EL (cell line): ENCODE measurements around the gene CARMIL1.
"Not testable (repeated sequence)": the region's sequence is repeated elsewhere in the genome, so short reads cannot be mapped to it uniquely, and the experiment has no call there.

Source experiments
- DNase-seq: peaks from one replicate; pipeline ENCODE4 v3.0.0-alpha.2; 2016

The CARMIL1 gene

DNA sequence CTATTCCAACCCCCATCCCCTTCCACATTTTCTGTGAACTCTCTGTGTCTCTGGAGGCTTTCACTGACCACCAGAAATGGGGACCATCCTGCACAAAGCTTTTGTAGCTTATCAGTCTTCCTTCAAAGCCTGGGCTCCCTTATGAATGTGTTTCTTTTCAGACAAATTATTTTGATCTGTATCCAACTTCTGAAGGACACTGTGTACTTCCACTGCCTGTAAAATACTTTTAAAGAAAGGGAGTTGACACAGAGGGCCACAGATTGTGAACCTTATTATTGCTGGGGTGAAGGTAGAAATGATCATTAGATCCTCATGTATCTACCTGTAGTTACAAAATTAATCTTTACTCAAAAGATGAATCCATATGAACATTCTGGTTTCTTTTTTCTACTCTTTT lies 135.6 kb downstream of the CARMIL1 start:
- no peak for DNase-seq

DNA sequence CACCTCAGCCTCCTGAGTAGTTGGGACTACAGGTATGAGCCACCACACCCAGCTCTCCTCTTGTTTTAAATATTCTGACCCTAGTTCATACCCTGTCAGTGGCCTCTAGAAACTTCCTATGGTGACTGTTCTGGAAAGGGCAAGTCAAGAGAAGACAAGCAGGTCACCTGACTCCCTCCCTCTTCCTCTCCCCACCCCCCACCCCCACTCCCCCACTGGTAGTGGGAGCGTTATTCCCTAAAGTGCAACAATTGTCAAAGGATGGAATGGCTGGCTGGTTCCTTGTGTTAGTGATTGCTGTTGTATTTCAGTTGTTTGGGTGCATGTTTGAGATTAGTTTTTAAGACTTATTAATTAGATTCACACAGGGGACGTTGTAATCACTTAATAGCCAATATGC lies 136.1 kb downstream of the CARMIL1 start:
- no peak for DNase-seq

GRCh38 chr6:25415701-25416100 lies 136.5 kb downstream of the CARMIL1 start:
- no peak for DNase-seq

DNA sequence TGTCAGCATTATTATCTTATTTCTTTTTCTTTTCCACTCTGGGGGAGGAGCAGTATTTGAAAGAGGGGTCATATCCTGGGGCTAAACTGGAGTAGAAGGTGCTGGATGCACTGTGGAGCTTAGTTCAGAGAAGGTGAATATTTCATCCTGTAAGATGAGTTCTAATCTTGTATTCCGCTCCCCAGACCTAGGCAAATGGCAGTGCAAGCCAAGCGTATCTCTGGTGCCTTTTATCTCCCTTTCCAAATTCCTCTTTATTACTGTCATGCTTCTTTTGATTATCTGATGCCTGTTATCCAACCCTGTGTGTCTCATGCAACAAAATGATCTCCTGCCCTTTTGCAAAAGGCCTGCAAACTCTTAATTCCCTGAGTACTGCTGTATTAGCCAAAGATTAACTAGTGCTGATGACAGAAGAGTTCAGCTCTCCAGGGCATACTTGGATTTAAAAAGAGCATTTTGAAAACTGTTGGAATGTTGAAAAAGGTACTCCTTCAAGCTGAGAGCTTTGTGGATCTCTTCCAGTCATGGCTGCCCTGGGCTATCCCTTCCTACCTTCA lies 138.0 kb downstream of the CARMIL1 start:
- no peak for DNase-seq

DNA sequence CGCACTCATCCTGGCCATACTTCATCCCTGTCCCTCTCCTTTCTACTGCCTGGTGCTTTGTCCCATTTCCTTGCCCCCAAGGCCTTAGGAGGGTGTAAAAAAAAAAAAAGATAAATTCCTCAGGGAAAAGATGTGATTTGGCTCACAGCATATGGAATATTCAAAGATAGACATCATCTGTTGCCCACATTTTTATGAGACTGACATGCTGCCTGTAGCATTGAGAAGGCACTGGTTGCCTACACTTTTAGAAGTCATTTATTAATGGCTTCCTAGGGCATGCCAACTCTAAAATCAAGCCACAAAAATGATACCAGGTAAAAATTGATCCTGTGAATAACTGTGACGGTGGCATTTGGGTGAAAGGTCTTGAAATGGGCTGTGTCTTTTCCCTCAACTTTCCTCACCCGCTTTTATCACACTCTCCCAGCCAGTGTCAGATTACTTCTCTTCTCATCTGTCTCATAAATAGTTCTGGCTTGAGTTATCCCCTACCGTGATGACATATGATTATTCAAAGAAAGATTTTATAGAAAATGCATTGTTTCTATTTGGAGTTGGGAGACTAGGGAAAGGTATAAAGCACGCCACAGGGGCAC lies 139.4 kb downstream of the CARMIL1 start:
- peak; percentile 12 for DNase-seq

- no peak for DNase-seq
Measured at GRCh38 chr6:25419879-25420278, 140.7 kb downstream of the CARMIL1 start.

GRCh38 chr6:25423358-25423757 lies 144.2 kb downstream of the CARMIL1 start:
- DNase-seq: no peak

- DNase-seq: no peak
Measured at GRCh38 chr6:25424303-25424702, 145.1 kb downstream of the CARMIL1 start.

DNA sequence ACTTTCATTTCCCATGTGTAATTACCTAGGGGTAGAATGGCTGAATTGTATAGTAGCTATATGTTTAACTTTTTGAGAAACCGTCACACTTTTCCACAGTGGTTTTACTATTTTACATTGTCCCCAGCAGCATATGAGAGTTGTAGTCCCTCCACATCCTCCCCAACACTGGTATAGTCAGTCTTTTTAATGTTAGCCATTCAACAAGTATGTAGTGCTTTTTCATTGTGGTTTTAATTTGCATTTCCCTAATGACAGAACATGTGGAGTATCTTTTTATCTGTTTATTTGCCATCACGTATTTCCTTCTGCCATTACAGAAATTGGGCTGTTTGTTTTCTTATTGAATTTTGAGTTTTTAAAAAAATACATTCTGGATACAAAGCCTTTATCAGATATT lies 148.4 kb downstream of the CARMIL1 start:
- DNase-seq: no peak

DNA sequence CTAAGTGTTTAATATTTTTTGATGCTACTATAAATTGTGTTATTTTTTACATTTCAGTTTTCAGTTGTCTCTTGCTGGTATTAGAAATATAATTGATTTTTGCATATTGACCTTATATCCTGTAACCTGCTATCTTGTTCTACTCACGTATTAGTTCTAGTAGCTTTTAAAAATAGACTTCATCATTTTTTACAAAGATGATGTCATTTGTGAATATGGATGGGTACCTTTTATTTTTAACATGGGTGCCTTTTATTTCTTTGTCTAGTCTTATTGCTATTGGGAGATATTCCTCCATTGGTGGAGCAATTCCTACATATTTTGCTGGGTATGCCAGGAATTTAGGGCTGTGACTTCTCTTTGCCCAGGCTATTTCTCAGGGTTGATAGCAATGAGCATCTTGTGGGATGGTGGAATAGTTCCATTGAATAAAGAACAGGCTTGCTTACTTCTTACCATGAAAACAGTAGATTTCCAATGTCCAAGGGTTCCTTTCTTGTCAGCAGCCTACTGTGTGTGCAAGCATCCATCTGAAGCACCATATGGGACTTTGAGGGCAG lies 149.7 kb downstream of the CARMIL1 start:
- DNase-seq: no peak

DNA sequence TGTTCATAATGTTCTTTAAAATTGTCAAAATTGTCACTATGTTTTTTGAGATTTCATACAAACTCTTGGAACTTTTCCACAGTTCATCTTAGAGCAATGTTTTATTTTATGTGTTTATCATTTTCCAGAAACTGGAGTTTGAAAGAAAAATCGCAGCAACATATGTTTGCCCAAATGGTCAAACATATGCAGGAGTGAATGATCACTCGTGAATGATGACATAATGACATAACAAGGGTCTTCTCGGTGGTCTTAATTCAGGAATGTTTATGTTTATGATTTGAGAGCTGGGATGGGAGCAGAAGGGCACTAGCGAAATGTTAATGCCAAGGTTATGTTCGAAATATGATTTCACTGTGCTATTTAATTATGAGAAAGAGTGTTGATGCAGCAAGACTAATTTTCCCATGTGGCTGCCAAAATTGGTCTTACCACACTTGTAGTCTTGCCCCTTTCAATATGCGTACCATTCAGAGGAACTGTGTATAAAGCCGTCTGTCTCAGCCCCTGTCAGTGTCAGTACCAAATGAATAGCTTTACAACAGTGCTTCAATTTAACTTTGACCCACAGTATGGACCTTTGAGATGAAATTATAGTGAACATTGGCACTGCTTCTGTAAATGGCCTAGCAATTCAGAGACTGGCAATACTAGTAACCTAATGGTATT lies 152.3 kb downstream of the CARMIL1 start:
- no peak for DNase-seq

DNA sequence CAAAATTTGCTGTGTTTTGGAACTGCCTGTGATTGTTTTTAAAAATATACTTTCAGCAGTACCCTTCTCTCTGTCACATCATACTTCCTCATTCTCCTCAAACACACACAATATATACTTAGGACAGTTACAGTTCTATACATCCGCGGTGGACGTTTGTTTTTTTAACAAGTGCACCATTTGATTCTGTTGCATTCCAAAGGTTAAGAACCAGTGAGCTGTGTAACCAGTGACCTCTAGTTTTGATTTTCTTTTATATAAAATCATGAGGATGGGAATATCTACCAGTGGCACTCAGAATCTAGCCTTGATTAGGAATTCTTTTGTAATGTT lies 152.8 kb downstream of the CARMIL1 start:
- no peak for DNase-seq

GRCh38 chr6:25434921-25435320 lies 155.7 kb downstream of the CARMIL1 start:
- DNase-seq: no peak

- no peak for DNase-seq
Measured at GRCh38 chr6:25435416-25435985, 156.3 kb downstream of the CARMIL1 start.

GRCh38 chr6:25436760-25437159 lies 157.6 kb downstream of the CARMIL1 start:
- DNase-seq: no peak

GRCh38 chr6:25439368-25439767 lies 160.2 kb downstream of the CARMIL1 start:
- no peak for DNase-seq

DNA sequence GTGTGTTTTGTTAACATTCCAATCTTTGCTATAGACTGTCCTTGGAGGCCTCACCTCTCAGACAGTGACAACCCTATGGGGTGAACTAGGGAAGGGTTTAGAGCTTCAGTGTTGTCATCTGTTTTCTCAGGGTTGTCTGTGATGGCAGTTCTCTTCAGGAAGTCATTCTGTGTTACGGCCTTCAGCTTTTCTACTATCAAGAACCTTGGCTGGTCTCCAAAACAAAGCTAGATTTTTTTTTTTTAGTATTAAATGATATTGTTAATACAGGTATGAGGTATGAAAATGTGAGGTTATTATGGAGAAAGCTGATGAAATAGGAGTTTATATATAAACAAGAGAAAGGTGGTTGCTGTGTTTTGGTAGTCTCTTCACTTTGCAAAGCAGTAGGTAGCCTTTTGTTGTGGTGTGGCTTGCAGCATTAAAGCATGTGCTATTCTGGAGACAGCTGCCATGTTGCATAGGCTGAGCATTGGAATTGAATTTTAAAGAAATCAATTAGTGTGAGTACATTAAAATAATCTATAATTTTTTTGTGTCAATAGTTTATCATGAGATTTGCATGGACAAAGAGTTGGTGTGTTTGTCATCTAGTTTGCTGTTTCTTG lies 162.6 kb downstream of the CARMIL1 start:
- DNase-seq: no peak

DNA sequence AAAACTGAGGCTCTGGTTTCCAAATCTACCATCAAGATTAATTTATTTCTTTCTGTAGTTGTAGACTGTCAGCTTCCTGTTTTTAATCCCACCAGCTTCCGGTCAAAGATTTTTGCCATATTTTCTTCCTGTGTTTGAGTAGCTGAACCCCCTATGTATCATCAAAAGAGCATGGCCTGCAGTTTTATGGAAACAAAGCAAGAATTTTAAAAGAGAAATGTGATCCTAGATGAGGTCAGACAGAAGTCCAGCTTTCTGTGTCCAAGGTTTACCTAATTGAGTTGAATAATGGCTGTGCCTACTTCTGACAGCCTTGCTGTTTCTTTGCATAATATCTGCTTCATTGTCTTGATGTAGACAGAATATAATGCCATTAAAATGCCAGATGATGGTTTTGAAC lies 163.7 kb downstream of the CARMIL1 start:
- DNase-seq: no peak

DNA sequence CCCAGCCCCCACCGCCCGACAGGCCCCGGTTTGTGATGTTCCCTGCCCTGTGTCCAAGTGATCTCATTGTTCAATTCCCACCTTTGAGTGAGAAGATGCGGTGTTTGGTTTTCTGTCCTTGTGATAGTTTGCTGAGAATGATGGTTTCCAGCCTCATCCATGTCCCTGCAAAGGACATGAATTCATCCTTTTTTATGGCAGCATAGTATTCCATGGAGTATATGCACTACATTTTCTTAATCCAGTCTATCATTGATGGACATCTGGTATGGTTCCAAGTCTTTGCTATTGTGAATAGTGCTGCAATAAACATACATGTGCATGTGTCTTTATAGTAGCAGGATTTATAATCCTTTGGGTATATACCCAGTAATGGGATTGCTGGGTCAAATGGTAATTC lies 165.3 kb downstream of the CARMIL1 start:
- DNase-seq: not testable (repeated sequence)

DNA sequence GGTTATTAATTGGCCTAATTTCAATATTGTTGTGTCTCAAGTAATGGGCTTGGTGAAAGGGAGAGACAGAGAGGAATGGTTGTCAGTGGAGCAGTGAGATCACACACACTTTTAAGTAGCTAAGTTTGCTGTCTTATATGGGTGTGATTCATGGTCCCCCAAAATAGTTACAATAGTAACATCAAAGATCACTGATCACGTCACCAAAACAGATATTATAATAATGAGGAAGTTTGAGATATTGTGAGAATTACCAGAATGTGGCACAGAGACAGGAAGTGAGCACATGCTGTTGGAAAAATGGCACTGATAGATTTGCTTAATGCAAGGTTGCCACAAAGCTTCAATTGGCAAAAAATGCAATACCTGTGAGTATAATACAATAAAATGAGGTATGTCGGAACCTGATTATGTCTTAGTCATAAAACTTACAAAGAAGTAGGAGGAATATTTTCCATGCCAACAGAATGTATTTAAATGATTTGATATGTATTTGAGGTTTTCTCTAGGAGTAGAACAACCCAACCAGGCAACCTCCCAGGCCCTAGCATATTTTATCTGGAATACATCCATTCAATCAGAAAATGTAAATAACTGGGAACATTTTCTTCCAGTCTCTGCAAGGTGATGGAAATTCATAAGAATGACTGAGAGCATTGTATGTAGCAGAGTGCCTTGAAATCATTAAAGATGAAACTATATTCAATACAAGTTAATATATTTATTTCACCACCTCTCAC lies 167.8 kb downstream of the CARMIL1 start:
- no peak for DNase-seq

DNA sequence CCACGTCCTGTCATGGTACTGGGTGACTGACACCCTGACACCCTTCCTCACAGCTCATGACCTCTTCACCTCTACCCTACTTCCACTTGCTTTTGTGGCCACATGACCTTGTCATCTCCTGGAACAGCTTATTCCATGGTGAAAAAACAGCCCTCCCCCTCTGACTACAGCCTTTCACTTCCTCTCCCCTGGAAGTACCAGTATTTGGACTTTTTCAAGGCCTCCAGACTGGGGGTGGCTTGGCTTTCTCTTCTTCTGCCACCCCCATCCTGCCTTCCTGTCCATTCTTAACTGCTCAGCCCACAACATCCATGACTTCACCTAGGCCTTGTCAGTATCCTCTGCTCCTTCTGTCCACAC lies 168.4 kb downstream of the CARMIL1 start:
- DNase-seq: no peak

DNA sequence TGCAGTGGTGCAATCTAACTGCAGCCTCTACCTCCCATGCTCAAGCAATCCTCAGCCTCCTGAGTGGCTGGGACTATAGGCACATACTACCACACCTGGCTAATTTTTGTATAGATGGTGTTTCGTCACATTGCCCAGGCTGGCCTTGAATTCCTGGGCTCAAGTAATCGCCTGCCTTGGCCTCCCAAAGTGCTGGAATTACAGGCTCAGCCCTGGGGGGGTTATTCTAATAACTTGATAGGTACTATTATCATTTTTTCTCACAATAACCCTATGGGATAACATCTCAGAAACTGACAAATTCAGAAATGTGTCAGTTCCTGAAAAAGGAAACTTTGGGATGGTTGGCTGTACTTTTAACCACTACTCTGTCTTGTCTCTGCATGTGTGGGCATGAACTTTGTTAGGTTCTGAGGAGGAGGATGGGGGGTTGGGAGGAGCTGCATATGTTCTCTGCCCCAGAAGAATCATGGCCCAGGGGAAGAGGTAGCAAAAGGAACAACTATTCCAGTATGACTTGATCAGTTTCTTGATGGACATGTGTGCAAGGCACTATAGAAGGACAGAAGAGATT lies 169.9 kb downstream of the CARMIL1 start:
- no peak for DNase-seq

GRCh38 chr6:25449774-25450173 lies 170.6 kb downstream of the CARMIL1 start:
- DNase-seq: no peak
